Keratinocyte (primary cell): Measurements from ENCODE around the gene SDK1. TPM values are rescaled to one million over a fixed set of nuclear protein-coding genes. Genes with fewer than 3 reads are reported as not detected.
A peak's percentile ranks its signal among the peaks of the same experiment; 100 is the strongest.

Experiments used
- DNase-seq: peaks from one replicate; pipeline ENCODE4 v3.0.0-alpha.2; 2011; ENCODE audit warnings: low read depth, missing footprints, low spot score
- FAIRE-seq: peaks from 2 replicates; lab custom pipeline; 2011; peaks lifted over from hg19 to GRCh38; lab: Jason Lieb, UNC
- H2AFZ ChIP-seq: 2 replicates; pipeline ENCODE4 v1.6.0; 2012; ENCODE audit warnings: low read length, control low read depth, inconsistent platforms; ENCODE audit not compliant: control insufficient read depth
- H3K27ac ChIP-seq: 2 replicates; pipeline ENCODE4 v1.5.1; 2011; ENCODE audit warnings: low read length; ENCODE audit not compliant: control insufficient read depth, insufficient read depth
- H3K27me3 ChIP-seq: 3 replicates; pipeline ENCODE4 v1.6.0; 2011; ENCODE audit warnings: low read length; ENCODE audit not compliant: control insufficient read depth, insufficient read depth; ENCODE audit errors: extremely low read depth
- H3K36me3 ChIP-seq, 2 experiments: 2 replicates in 1 of 2; 3 replicates in 1 of 2; pipeline ENCODE4 v1.5.1; 2011; ENCODE audit warnings: low read length in 2 of 2, mild to moderate bottlenecking in 1 of 2; ENCODE audit not compliant: control insufficient read depth in 2 of 2, insufficient read depth in 2 of 2; ENCODE audit errors: extremely low read depth in 1 of 2
- H3K4me1 ChIP-seq: 3 replicates; pipeline ENCODE4 v1.5.1; 2011; ENCODE audit warnings: low read length; ENCODE audit not compliant: control insufficient read depth, insufficient read depth; ENCODE audit errors: extremely low read depth
- H3K4me2 ChIP-seq: 3 replicates; pipeline ENCODE4 v1.6.0; 2011; ENCODE audit warnings: low read depth, low read length; ENCODE audit not compliant: control insufficient read depth, insufficient read depth; ENCODE audit errors: extremely low read depth
- H3K4me3 ChIP-seq, 3 experiments: fragments of 200-600 bp in 1 of 3; sonication (generic) in 1 of 3; 2 replicates in 2 of 3; 3 replicates in 1 of 3; pipeline ENCODE4 v1.5.1; 2011 to 2016; ENCODE audit warnings: low read length in 3 of 3, mild to moderate bottlenecking in 3 of 3, control low read depth in 2 of 3, inconsistent platforms in 1 of 3, low read depth in 1 of 3, mixed read lengths in 1 of 3, mixed run types in 1 of 3, moderate library complexity in 1 of 3; ENCODE audit not compliant: control insufficient read depth in 2 of 3, insufficient read depth in 2 of 3; ENCODE audit errors: extremely low read depth in 1 of 3
- H3K79me2 ChIP-seq: 2 replicates; pipeline ENCODE4 v1.6.0; 2012; ENCODE audit warnings: low read length; ENCODE audit not compliant: control insufficient read depth, insufficient read depth
- H3K9ac ChIP-seq: 3 replicates; pipeline ENCODE4 v1.6.0; 2011; ENCODE audit warnings: low read length; ENCODE audit not compliant: control insufficient read depth, insufficient read depth; ENCODE audit errors: extremely low read depth
- H3K9me1 ChIP-seq: 3 replicates; pipeline ENCODE4 v1.6.0; 2011; ENCODE audit warnings: low read length; ENCODE audit not compliant: control insufficient read depth, insufficient read depth; ENCODE audit errors: extremely low read depth
- H3K9me3 ChIP-seq: 2 replicates; pipeline ENCODE4 v1.5.1; 2012; ENCODE audit warnings: low read depth, low read length; ENCODE audit not compliant: control insufficient read depth
- H4K20me1 ChIP-seq: 3 replicates; pipeline ENCODE4 v1.6.0; 2011; ENCODE audit warnings: low read length; ENCODE audit not compliant: control insufficient read depth, insufficient read depth; ENCODE audit errors: extremely low read depth
- CTCF ChIP-seq, 3 experiments: IDR thresholded peaks in 1 of 3; conservative IDR thresholded peaks in 1 of 3; optimal IDR thresholded peaks in 1 of 3; 2 replicates in 2 of 3; 3 replicates in 1 of 3; pipeline versions ENCODE3 to v1.5.1; 2011; ENCODE audit warnings: low read length in 3 of 3, mild to moderate bottlenecking in 3 of 3, moderate library complexity in 2 of 3, control low read depth in 1 of 3, inconsistent platforms in 1 of 3; ENCODE audit not compliant: insufficient read depth in 2 of 3; ENCODE audit errors: extremely low read depth in 1 of 3
- EZH2 ChIP-seq: IDR thresholded peaks from one replicate; pipeline ENCODE4 v1.6.1; 2012; ENCODE audit warnings: inconsistent platforms, mild to moderate bottlenecking, low read length, moderate library complexity
- dilution Hi-C: fragments of 300-500 bp; cut with MboI; formaldehyde crosslinking; loops from one replicate; pipeline ENCODE4 v1.7.0; 2020; ENCODE audit warnings: low sequenced_read_pairs; ENCODE audit not compliant: extremely low pct_ligation_motif_present
- polyA plus RNA-seq, 5 experiments: library from polyadenylated mRNA; depleted of rRNA in 3 of 5; stranded (reverse) in 3 of 5; stranded (forward) in 1 of 5; unstranded in 1 of 5; fragments of >200 nt; gene quantifications; 1 replicate in 1 of 5; 2 replicates in 3 of 5; 3 replicates in 1 of 5; pipeline versions ENCODE4 v1.2.1 to v1.2.3, GENCODE V29; 2011 to 2012; ENCODE audit warnings: missing spikeins in 2 of 5, low read depth in 1 of 5, low replicate concordance in 1 of 5

The SDK1 gene
- polyA plus RNA-seq, 1 donor (not counting 4 experiments of a cell fraction or from before 2014, with no cell fraction given) = 0.66 TPM

- Histone ChIP-seq H3K9me3 (no peaks in the 10 kb centered on the region), H4K20me1 (no peaks in the 10 kb centered on the region), H3K27ac (no peak overlapping the region), H3K4me1 (peaks cover 8% of the 10 kb centered on the region), H3K9me1 (no peaks in the 10 kb centered on the region), H3K4me2 (no peak overlapping the region), H3K27me3 (peaks cover 18% of the 10 kb centered on the region), H3K9ac (no peak overlapping the region), H3K79me2 (no peaks in the 10 kb centered on the region), H3K4me3 (no peak overlapping the region), H3K36me3 (no peaks in the 10 kb centered on the region), H2AFZ (no peak overlapping the region)
- dilution Hi-C loops = no loop called here
- TF ChIP-seq EZH2 (no peak), CTCF (optimal IDR thresholded peaks at IDR 0.05 in 1 of 3, IDR thresholded peaks at IDR 0.05 in 1 of 3, conservative IDR thresholded peaks at IDR 0.05 in 1 of 3; ENCODE audit: extremely low read depth in 1 of 3, insufficient read depth in 2 of 3, low read length in 3 of 3) (no peak)
- FAIRE-seq (no peak), DNase-seq (no peak)
Observed at GRCh38 chr7:4175346-4175973, 874.4 kb downstream of the SDK1 start.

GRCh38 chr7:4177001-4177400 lies 875.9 kb downstream of the SDK1 start:
- Histone ChIP-seq H3K4me1 (peaks cover 8% of the 10 kb centered on the region), H3K4me2 (no peak overlapping the region), H3K36me3 (no peaks in the 10 kb centered on the region), H3K9ac (no peak overlapping the region), H3K27me3 (peaks cover 18% of the 10 kb centered on the region), H3K9me3 (no peaks in the 10 kb centered on the region), H4K20me1 (no peaks in the 10 kb centered on the region), H3K79me2 (no peaks in the 10 kb centered on the region), H3K9me1 (no peaks in the 10 kb centered on the region), H3K27ac (no peak overlapping the region), H3K4me3 (no peak overlapping the region), H2AFZ (no peak overlapping the region)
- dilution Hi-C loops = no loop called here
- peak; percentile 58 for FAIRE-seq
- no peak for TF ChIP-seq CTCF (optimal IDR thresholded peaks at IDR 0.05 in 1 of 3, IDR thresholded peaks at IDR 0.05 in 1 of 3, conservative IDR thresholded peaks at IDR 0.05 in 1 of 3; ENCODE audit: extremely low read depth in 1 of 3, insufficient read depth in 2 of 3, low read length in 3 of 3)
- TF ChIP-seq EZH2 = no peak
- peak; percentile 66 for DNase-seq
